GM12864 (cell line): ENCODE measurements around the gene NOS1AP.

Source experiments
- DNase-seq: peaks from one replicate; pipeline ENCODE4 v3.0.0-alpha.2; 2011; ENCODE audit warnings: low read depth
- H3K4me3 ChIP-seq: 2 replicates; pipeline ENCODE4 v1.5.1; 2011; ENCODE audit warnings: mild to moderate bottlenecking, low read depth, low read length, control low read depth
- CTCF ChIP-seq: IDR thresholded peaks from 2 replicates; pipeline ENCODE4 v1.5.1; 2011; ENCODE audit warnings: low read depth, mild to moderate bottlenecking, moderate library complexity, low read length, control low read depth, inconsistent platforms; ENCODE audit errors: missing control alignments

NOS1AP gene

GRCh38 chr1:162383516-162383915, 314.0 kb downstream of the NOS1AP start:
- H3K4me3 ChIP-seq = no peak overlapping the region
- no peak for TF ChIP-seq CTCF
- DNase-seq = no peak

GRCh38 chr1:162384116-162384515, 314.6 kb downstream of the NOS1AP start:
- H3K4me3 ChIP-seq = no peak overlapping the region
- DNase-seq = no peak
- no peak for TF ChIP-seq CTCF

- H3K4me3 ChIP-seq = no peak overlapping the region
- TF ChIP-seq CTCF = no peak
- no peak for DNase-seq
Measured at GRCh38 chr1:162384601-162385279, 315.2 kb downstream of the NOS1AP start.

GRCh38 chr1:162385280-162385623, 315.8 kb downstream of the NOS1AP start:
- H3K4me3 ChIP-seq = no peak overlapping the region
- no peak for DNase-seq
- no peak for TF ChIP-seq CTCF

- no peak overlapping the region for H3K4me3 ChIP-seq
- no peak for DNase-seq
- no peak for TF ChIP-seq CTCF
Measured at GRCh38 chr1:162385702-162386101, 316.2 kb downstream of the NOS1AP start.

GRCh38 chr1:162386292-162387225, 317.1 kb downstream of the NOS1AP start:
- DNase-seq = no peak
- H3K4me3 ChIP-seq = no peak overlapping the region
- TF ChIP-seq CTCF = no peak
